GM18517 (cell line): ENCODE results near the gene CCNJL.

ENCODE experiments used
- ATAC-seq: cut with Tn5 transposase; IDR thresholded peaks from one replicate; pipeline ENCODE4 v1.9.1; 2021; ENCODE audit warnings: mild to moderate bottlenecking, moderate library complexity; ENCODE audit not compliant: unreplicated experiment

The CCNJL gene

DNA sequence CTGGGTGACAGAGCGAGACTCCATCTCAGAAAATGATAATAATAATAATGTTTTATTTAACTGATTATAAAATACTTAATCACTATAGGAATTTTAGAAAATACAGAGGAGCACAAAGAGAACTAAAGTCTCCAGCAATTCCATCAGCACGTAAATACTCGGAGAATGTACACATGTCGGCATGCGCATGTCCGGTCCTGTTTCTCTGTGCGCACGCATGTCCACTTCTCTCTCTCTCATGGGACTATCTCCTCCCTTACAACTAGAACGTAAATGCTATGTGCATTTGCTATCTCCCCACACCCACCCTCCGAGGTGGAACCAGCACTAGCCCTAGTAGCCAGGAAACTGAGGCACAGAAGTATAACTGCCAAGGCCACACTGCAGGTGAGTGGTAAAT lies 19.0 kb downstream of the CCNJL start:
- no peak for ATAC-seq

DNA sequence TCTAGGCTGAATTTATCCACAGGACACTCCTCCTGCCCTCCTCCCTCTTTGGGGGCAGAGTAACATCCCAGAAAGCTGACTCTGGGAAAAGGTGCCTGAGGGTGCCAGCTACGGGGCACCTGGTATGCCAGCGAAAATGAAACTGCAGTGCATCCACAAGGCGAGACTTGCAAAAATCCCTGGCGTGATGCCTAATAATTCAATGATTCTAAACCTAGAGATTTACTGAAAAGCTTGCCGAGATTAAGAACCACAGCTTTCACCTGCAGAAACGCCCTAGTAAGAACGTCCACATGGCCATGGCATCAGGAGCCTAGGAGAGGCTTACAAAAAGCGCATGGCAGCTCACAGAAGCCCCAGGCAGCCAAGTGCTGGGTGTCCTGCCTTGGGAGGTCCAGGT lies 20.9 kb downstream of the CCNJL start:
- ATAC-seq = no peak

GRCh38 chr5:160290751-160291150 lies 21.6 kb downstream of the CCNJL start:
- no peak for ATAC-seq

DNA sequence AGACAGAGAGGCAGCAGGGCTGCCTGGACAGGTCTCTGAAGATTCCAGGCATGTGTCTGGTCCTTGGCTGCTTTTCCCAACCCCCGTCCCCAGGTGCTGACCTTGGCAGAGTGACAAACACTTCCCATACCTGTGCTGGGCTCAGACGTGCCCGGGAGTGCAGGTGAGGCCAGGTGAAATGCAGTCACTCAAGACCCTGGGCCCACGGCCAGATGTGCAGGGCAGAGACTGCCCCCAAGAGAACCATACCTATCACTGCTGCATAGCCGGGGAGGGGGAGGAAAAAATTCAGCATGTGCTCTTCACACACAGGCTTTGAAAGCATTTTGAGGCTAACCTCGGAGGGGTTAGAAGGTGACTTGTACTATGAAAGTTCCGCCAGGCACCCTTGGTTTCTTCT lies 22.6 kb downstream of the CCNJL start:
- no peak for ATAC-seq

GRCh38 chr5:160289356-160289651 lies 23.1 kb downstream of the CCNJL start:
- no peak for ATAC-seq

- no peak for ATAC-seq
Observed at GRCh38 chr5:160287378-160288051, 24.8 kb downstream of the CCNJL start.

DNA sequence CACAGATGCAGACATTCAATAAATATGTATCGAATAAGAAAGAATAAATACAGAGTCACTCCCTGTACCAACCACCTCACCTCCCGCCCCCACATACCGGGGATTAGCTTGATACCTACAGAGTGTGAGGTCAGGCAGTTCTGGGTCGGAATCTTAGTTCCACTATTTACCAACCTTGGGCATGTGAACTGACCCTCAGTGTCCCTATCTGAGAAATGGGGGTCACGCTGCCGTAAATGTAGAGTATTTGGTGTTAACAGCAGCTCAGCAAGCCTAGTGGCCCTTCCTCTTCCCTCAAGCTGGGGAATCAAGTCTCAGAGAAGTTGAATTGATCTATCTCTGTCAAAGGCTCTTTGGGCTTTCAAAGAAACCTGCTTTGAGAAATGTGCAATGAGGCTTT lies 25.4 kb downstream of the CCNJL start:
- no peak for ATAC-seq

- ATAC-seq = no peak
Observed at GRCh38 chr5:160285316-160285715, 27.0 kb downstream of the CCNJL start.

GRCh38 chr5:160284291-160284873 lies 28.0 kb downstream of the CCNJL start:
- no peak for ATAC-seq

GRCh38 chr5:160281275-160281674 lies 31.1 kb downstream of the CCNJL start:
- ATAC-seq = no peak

DNA sequence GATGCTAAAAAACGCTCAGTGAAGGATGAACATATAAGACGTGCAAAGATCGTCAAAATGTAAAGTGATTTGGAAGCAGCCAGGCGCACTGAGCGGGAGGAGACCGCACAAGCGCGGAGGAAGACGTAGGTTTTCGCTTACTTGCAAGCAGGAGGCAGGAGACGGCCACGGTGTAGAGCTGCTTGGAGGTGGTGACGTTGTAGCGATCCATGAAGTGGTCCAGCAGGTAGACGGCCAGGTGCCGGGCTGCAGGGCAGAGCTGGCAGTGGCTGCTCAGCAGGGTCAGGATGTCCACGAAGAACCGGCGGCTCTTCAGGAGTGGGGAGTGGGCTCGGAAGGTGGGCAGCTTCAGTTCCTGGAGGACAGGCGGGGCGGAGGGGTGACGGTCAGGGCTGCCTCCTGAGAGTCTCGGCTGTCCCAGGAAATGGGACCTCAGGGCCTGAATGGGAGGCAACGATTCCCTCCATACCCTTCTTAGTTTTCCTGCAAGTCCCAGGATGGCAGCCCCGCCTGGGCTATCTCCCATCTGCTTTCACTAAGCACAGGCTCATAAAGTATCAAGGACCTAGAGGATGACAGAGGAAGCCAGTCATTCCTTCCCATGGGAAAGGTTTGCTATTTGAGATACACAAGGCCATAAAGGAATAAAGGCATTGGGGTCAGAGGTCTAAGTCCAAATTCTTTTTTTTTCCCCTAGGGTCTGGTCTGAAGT lies 31.8 kb downstream of the CCNJL start:
- ATAC-seq = no peak

DNA sequence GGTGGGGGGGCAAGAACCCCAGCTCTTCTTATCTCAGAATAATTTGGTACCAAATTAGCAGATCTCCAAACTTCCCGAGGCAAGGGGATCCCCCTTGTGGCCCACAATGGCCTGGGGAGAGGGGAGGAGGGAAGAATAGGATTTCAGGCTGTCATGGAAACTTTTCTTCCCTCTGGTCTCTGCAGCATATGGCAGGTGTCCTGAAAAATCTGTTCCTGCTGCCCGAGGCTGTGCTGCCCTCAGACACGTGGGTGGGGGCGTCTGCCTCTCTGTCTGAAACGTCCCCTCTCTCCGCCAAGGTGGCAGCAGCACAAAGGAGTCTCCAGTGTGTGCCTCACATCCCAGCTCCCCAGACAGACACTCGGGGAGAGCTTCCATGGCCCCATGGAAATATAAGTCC lies 34.0 kb downstream of the CCNJL start:
- ATAC-seq = no peak

GRCh38 chr5:160274483-160274931 lies 37.9 kb downstream of the CCNJL start:
- ATAC-seq = no peak

DNA sequence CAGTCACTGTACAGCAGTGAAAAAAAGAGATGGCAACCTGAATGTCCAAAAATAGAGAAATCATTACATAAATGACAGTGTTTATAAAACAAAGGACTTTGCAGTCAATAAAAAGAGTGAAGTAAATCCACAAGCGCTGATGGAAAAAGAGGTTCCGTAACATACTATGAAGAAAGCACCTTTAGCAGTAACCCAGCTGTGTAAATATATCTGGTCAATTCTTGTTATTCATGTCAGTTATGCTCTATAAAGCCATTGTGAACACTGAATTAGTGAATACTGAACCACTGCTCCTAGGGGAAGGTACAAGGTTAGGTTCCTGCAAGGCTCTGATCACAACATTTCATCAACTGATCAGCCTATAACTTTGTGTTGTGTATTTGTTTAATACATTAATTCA lies 39.5 kb downstream of the CCNJL start:
- no peak for ATAC-seq

DNA sequence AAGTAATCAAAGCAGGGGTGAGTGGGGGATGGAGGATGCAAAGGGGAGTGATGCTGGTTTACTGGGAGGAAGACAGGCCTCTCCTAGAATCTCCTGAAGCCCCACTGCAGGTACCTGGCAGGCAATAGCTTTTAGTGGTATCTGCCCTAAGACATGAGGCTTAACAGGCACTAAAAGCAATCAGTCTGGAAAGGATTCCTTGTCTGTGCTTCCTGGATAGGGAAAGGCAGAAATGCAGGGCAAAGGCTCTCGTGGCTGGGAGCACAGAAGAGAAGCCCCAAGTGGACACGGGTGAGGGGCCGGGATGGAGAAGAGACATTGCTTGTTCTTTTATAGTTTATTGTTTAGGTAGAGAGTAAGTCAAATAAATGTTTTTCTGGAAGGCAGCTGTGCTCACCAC lies 40.1 kb downstream of the CCNJL start:
- ATAC-seq = no peak

- no peak for ATAC-seq
Observed at GRCh38 chr5:160271836-160272235, 40.5 kb downstream of the CCNJL start.

DNA sequence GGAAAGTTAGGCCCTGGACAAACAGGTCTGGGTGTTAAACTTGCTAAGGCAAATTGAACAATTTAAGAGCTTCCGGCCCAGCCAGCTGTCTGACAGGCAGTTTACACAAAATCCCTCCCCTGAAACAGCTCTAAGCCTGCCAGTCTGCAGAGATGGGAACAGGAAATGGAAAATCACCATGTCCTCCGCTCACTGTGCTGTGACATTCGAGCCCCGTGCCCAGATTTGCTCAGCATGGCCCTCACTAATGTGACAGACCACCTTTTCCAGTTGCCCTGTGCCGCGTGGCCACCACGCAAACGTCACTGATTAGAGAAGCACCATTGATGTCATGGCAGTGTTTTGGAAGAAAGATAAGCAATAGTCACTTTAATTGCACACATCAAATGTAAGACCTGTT lies 41.0 kb downstream of the CCNJL start:
- peak; percentile 59 for ATAC-seq

DNA sequence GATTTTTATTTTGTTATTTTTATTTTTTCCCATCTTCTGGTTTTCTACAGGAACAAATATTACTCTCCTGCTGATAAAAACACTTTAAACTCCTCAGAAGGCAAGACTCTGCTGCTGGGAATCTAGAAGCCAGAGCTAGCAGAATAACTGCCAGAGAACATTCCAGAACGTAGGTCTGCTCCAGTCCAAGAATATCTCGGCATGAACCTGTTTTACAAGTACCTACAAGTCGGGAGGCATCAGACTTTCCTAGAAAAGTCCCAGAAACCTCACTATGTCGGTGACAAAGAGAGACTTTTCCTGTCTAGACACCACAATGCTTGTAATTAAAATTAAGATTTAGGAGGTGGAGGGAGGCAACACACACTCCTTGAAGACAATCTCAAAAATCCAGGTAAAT lies 41.7 kb downstream of the CCNJL start:
- no peak for ATAC-seq

- no peak for ATAC-seq
Observed at GRCh38 chr5:160269017-160269416, 43.3 kb downstream of the CCNJL start.

DNA sequence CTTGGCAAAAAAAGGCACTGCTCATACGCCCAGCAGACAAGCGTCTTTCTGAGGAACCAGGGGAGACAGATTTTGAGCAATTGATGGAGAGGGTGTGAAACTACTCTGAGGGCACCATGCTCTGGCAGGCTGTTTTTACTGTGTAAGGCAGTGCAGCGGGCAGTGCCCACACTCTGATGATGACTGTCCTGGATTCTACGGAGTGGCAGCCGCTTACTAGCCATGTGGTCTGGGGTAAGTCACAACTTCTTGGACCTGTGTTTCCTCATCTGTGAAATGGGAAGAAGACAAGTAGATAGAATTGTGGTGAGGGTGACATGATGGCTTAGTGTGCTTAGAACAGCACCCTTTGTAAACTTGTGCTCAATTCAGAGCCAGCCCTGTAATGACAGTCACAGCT lies 44.2 kb downstream of the CCNJL start:
- no peak for ATAC-seq

GRCh38 chr5:160266752-160267345 lies 45.5 kb downstream of the CCNJL start:
- no peak for ATAC-seq

DNA sequence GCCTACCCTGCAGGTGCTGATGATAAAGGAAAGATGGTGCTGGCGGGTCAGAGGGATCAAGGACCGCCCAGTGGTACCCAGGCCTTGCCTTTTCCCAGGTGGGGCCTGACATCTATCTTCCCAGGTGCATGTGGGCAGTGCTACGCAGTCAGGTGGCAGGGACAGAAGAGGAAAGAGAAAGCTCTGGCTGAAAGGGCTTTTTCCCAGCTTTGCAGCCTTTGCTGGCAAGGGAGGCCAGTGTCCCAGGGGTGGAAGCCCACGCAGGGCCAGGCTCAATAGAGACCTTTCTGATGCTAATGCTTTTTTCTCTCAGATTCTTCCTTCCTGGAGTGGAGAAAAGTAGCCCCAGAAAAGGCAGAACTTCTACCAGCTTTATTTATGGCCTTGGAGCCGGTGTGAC lies 46.3 kb downstream of the CCNJL start:
- ATAC-seq = no peak
